GM19043 (cell line): Measurements from ENCODE around the gene FHAD1.

Experiments used
- ATAC-seq: cut with Tn5 transposase; IDR thresholded peaks from one replicate; pipeline ENCODE4 v1.9.1; 2021; ENCODE audit warnings: low read depth; ENCODE audit not compliant: unreplicated experiment

Gene FHAD1

GRCh38 chr1:15446212-15446611 lies 199.2 kb downstream of the FHAD1 start:
- ATAC-seq, result no peak
